Bronchial epithelial cell (primary cell): Measurements from ENCODE around the gene PLD3. TPM values are rescaled to one million over a fixed set of nuclear protein-coding genes. Genes with fewer than 3 reads are reported as not detected.

Source experiments
- DNase-seq: peaks from one replicate; pipeline ENCODE4 v3.0.0-alpha.2; 2010; ENCODE audit warnings: low read depth
- FAIRE-seq: peaks from 2 replicates; lab custom pipeline; 2011; peaks lifted over from hg19 to GRCh38; lab: Jason Lieb, UNC
- H3K27me3 ChIP-seq: 2 replicates; pipeline ENCODE4 v1.5.1; 2011; ENCODE audit warnings: low read length; ENCODE audit not compliant: control insufficient read depth, insufficient read depth
- H3K36me3 ChIP-seq: 2 replicates; pipeline ENCODE4 v1.5.1; 2011; ENCODE audit warnings: low read length; ENCODE audit not compliant: control insufficient read depth, insufficient read depth
- H3K4me3 ChIP-seq: 2 replicates; pipeline ENCODE4 v1.5.1; 2011; ENCODE audit warnings: mild to moderate bottlenecking, low read depth, low read length, control low read depth
- CTCF ChIP-seq: IDR thresholded peaks from 2 replicates; pipeline ENCODE4 v1.5.1; 2011; ENCODE audit warnings: mild to moderate bottlenecking, moderate library complexity, low read length, control low read depth, inconsistent platforms; ENCODE audit not compliant: insufficient read depth, severe bottlenecking
- total RNA-seq: library from RNA; depleted of rRNA; stranded (reverse); fragments of >200 nt; gene quantifications from 2 replicates; pipeline ENCODE4 v1.2.1, GENCODE V29; 2014

PLD3 gene
- total RNA-seq, 1 donor from 2014 or later: 162 TPM

- no peak for TF ChIP-seq CTCF
- FAIRE-seq (no peak), DNase-seq (peak; percentile 23)
Observed at GRCh38 chr19:40388481-40388880, 40.0 kb downstream of the PLD3 start.

GRCh38 chr19:40389404-40390083 lies 41.0 kb downstream of the PLD3 start:
- DNase-seq: no peak
- no peak for TF ChIP-seq CTCF
- no peak for FAIRE-seq
- no peak overlapping the region for H3K4me3 ChIP-seq
- no peaks in the 10 kb centered on the region for H3K36me3 ChIP-seq
- H3K27me3 ChIP-seq: no peaks in the 10 kb centered on the region

More at GRCh38 chr19:40388481-40388880, 40.0 kb downstream of the PLD3 start:
- H3K4me3 ChIP-seq: no peak overlapping the region
- H3K36me3 ChIP-seq: no peaks in the 10 kb centered on the region
- no peaks in the 10 kb centered on the region for H3K27me3 ChIP-seq

GRCh38 chr19:40390084-40390742 lies 41.7 kb downstream of the PLD3 start, which contains the start of gene HIPK4:
Gene HIPK4 (minus strand): TSS chr19:40390181. CDS start chr19:40389902, 279 bp downstream.
- H3K36me3 ChIP-seq: no peaks in the 10 kb centered on the region
- H3K4me3 ChIP-seq: no peak within 1 kb of the TSS
- DNase-seq (no peak), FAIRE-seq (no peak)
- TF ChIP-seq CTCF: no peak
- H3K27me3 ChIP-seq: no peaks in the 10 kb centered on the region

GRCh38 chr19:40392123-40392522 lies 43.6 kb downstream of the PLD3 start:
- Histone ChIP-seq H3K36me3 (no peaks in the 10 kb centered on the region), H3K4me3 (no peak overlapping the region), H3K27me3 (peaks cover 1% of the 10 kb centered on the region)
- no peak for FAIRE-seq
- DNase-seq: no peak
- no peak for TF ChIP-seq CTCF

GRCh38 chr19:40392894-40393517 lies 44.5 kb downstream of the PLD3 start:
- peak; percentile 87 for TF ChIP-seq CTCF
- Histone ChIP-seq H3K4me3 (no peak overlapping the region), H3K36me3 (no peaks in the 10 kb centered on the region), H3K27me3 (peaks cover 1% of the 10 kb centered on the region)
- DNase-seq (peak; percentile 57), FAIRE-seq (no peak)
